HepG2 (cell line): ENCODE measurements around the gene RPS19. TPM values are rescaled to one million over a fixed set of nuclear protein-coding genes. Genes with fewer than 3 reads are reported as not detected.

Experiments
- ATAC-seq: fragments of 200-7000 bp; cut with Tn5 transposase; 3 replicates; pipeline ENCODE4 v1.9.1; 2020; ENCODE audit warnings: mild to moderate bottlenecking, moderate library complexity
- BruUV-seq: library from RNA; stranded (reverse); fragments of 400-500 nt; replicated peaks from 2 replicates; lab custom pipeline; 2021; lab: Mats Ljungman, UMichigan
- CTCF ChIA-PET: fragments of 300-600 bp; formaldehyde crosslinking; extraction: SDS; loops from one replicate; lab custom pipeline; 2021; ENCODE audit warnings: low total read pairs, inconsistent platforms, low intra/inter-chr PET ratio; lab: Yijun Ruan, JAX
- POLR2A ChIA-PET: fragments of 350-600 bp; sonication (Branson Sonifier 250); formaldehyde crosslinking; loops from one replicate; lab custom pipeline; 2020; ENCODE audit warnings: antibody characterized with exemption, inconsistent platforms; lab: Yijun Ruan, JAX
- DNase-seq: peaks from one replicate; pipeline ENCODE4 v3.0.0-alpha.2; 2015; ENCODE audit warnings: low spot score
- FAIRE-seq: peaks from 3 replicates; lab custom pipeline; 2011; peaks lifted over from hg19 to GRCh38; lab: Jason Lieb, UNC
- H2AFZ ChIP-seq: one replicate; pipeline ENCODE4 v1.6.1; 2011; ENCODE audit warnings: low read length, inconsistent platforms
- H3K27ac ChIP-seq: fragments of 300-600 bp; 3 replicates; pipeline ENCODE4 v1.8.0; 2011; ENCODE audit warnings: mixed run types, mild to moderate bottlenecking, mixed read lengths, low read length, inconsistent platforms; ENCODE audit not compliant: insufficient read depth; ENCODE audit errors: extremely low read length
- H3K27me3 ChIP-seq, 2 experiments: fragments of 200-600 bp in 1 of 2; 2 replicates in 1 of 2; 3 replicates in 1 of 2; pipeline versions ENCODE4 v1.6.0 to v1.8.0; 2011; ENCODE audit warnings: low read length in 2 of 2, mild to moderate bottlenecking in 2 of 2, moderate library complexity in 2 of 2, inconsistent platforms in 1 of 2; ENCODE audit not compliant: insufficient read depth in 2 of 2, control insufficient read depth in 1 of 2
- H3K36me3 ChIP-seq, 2 experiments: fragments of 200-600 bp in 1 of 2; replicated peaks in 1 of 2; 2 replicates in 1 of 2; 3 replicates in 1 of 2; pipeline versions ENCODE4 v1.5.1 to v1.8.0; 2011; ENCODE audit warnings: low read length in 2 of 2, inconsistent platforms in 1 of 2; ENCODE audit not compliant: insufficient read depth in 2 of 2, control insufficient read depth in 1 of 2
- H3K4me1 ChIP-seq: 2 replicates; pipeline ENCODE4 v1.5.1; 2012; ENCODE audit warnings: low read length, inconsistent platforms; ENCODE audit not compliant: insufficient read depth
- H3K4me2 ChIP-seq: 2 replicates; pipeline ENCODE4 v1.6.0; 2011; ENCODE audit warnings: low read depth, low read length, inconsistent platforms
- H3K4me3 ChIP-seq, 3 experiments: fragments of 200-600 bp in 1 of 3; sonication (generic), shearing (Covaris generic) in 1 of 3; replicated peaks in 1 of 3; 2 replicates each; pipeline ENCODE4 v1.5.1; 2011 to 2016; ENCODE audit warnings: low read length in 3 of 3, inconsistent platforms in 2 of 3, low read depth in 2 of 3, mild to moderate bottlenecking in 2 of 3, control low read depth in 1 of 3, mixed read lengths in 1 of 3; ENCODE audit not compliant: insufficient read depth in 1 of 3
- H3K79me2 ChIP-seq: one replicate; pipeline ENCODE4 v1.6.1; 2011; ENCODE audit warnings: low read length, inconsistent platforms; ENCODE audit not compliant: insufficient read depth
- H3K9ac ChIP-seq: 2 replicates; pipeline ENCODE4 v1.6.0; 2011; ENCODE audit warnings: mild to moderate bottlenecking, low read depth, low read length, inconsistent platforms; ENCODE audit not compliant: insufficient read depth
- H3K9me3 ChIP-seq: 2 replicates; pipeline ENCODE4 v1.5.1; 2012; ENCODE audit warnings: mild to moderate bottlenecking, low read length
- H4K20me1 ChIP-seq: 2 replicates; pipeline ENCODE4 v1.6.0; 2011; ENCODE audit warnings: inconsistent platforms, mild to moderate bottlenecking, low read length, moderate library complexity; ENCODE audit not compliant: insufficient read depth
- ATF7-NPFF ChIP-seq: sonication (generic); formaldehyde crosslinking; IDR thresholded peaks from 2 replicates; pipeline ENCODE4 v1.8.1; 2023; ENCODE audit warnings: mild to moderate bottlenecking, low read depth, missing genetic modification reagents, moderate library complexity
- ETV5 ChIP-seq: IDR thresholded peaks from 2 replicates; pipeline ENCODE4 v1.6.1; 2018; ENCODE audit warnings: missing biosample characterization, missing genetic modification reagents, inconsistent platforms, borderline replicate concordance
- HMG20B ChIP-seq: conservative IDR thresholded peaks from 2 replicates; pipeline ENCODE4 v1.6.1; 2016; ENCODE audit warnings: missing genetic modification reagents, missing compliant biosample characterization
- MED1 ChIP-seq: sonication (generic); formaldehyde crosslinking; IDR thresholded peaks from 2 replicates; pipeline ENCODE4 v1.4.0; 2020; ENCODE audit warnings: missing genetic modification reagents
- MTA3 ChIP-seq: sonication (generic); formaldehyde crosslinking; IDR thresholded peaks from 2 replicates; pipeline ENCODE4 v1.4.0; 2020; ENCODE audit warnings: missing genetic modification reagents
- SMARCC2 ChIP-seq: fragments of 450-650 bp; IDR thresholded peaks from 2 replicates; pipeline ENCODE4 v1.6.1; 2017; ENCODE audit warnings: antibody characterized with exemption, mild to moderate bottlenecking
- ZNF234 ChIP-seq: sonication (generic); formaldehyde crosslinking; conservative IDR thresholded peaks from 2 replicates; pipeline ENCODE4 v1.5.1; 2020; ENCODE audit warnings: mild to moderate bottlenecking, missing genetic modification reagents
- WGBS: methylation state at CpG from one replicate; pipeline ENCODE4 v1.1.6; 2017; ENCODE audit warnings: low lambda C conversion rate; 5-methylcytosine and 5-hydroxymethylcytosine counted together
- in situ Hi-C: cut with HindIII; loops from 2 replicates; pipeline ENCODE4 v1.10.0; 2017; ENCODE audit warnings: low pct_unique_long_range_greater_than_20kb; ENCODE audit not compliant: extremely low pct_ligation_motif_present
- intact Hi-C: fragments of 100-400 bp; cut with micrococcal nuclease; formaldehyde crosslinking; loops from one replicate; pipeline ENCODE4 v1.10.0; 2022; ENCODE audit not compliant: unreplicated experiment
- polyA plus RNA-seq, 8 experiments: library from polyadenylated mRNA; depleted of rRNA in 3 of 8; stranded (reverse) in 7 of 8; unstranded in 1 of 8; fragments of >200 nt; fragmentation: Illumina TruSeq in 4 of 8; extraction: Trizol in 4 of 8; gene quantifications; 2 replicates each; pipeline versions ENCODE4 v1.2.1 to v1.2.3, GENCODE V29; 2011 to 2016; ENCODE audit warnings: low read depth in 4 of 8, missing spikeins in 1 of 8, mixed read lengths in 1 of 8; ENCODE audit not compliant: insufficient read depth in 1 of 8
- total RNA-seq, 5 experiments: library from RNA; depleted of rRNA; stranded (reverse); fragments of >200 nt; fragmentation: Illumina TruSeq; extraction: Trizol; gene quantifications; 2 replicates each; pipeline ENCODE4 v1.2.3, GENCODE V29; 2016; ENCODE audit warnings: low read depth in 1 of 5
- TF ChIP-seq, protein P1 (sequence below): sonication (generic); formaldehyde crosslinking; IDR thresholded peaks from 2 replicates; pipeline ENCODE4 v1.8.0; 2022; ENCODE audit warnings: mild to moderate bottlenecking, missing genetic modification reagents, moderate library complexity
- TF ChIP-seq, protein P2 (sequence below): sonication (generic); formaldehyde crosslinking; IDR thresholded peaks from 2 replicates; pipeline ENCODE4 v1.8.0; 2022; ENCODE audit warnings: missing genetic modification reagents, mild to moderate bottlenecking, borderline replicate concordance
- TF ChIP-seq, protein P3 (sequence below): sonication (generic); formaldehyde crosslinking; IDR thresholded peaks from 2 replicates; pipeline ENCODE4 v1.4.0; 2020; ENCODE audit warnings: missing genetic modification reagents
- TF ChIP-seq, protein P4 (sequence below): sonication (generic); formaldehyde crosslinking; IDR thresholded peaks from 2 replicates; pipeline ENCODE4 v1.4.0; 2020; ENCODE audit warnings: missing genetic modification reagents

RPS19 gene
- total and polyA plus RNA-seq, 2 of the 13 experiments (the other 11 are each of a cell fraction or from before 2014, with no cell fraction given) = 1,983 to 4,758 TPM

DNA sequence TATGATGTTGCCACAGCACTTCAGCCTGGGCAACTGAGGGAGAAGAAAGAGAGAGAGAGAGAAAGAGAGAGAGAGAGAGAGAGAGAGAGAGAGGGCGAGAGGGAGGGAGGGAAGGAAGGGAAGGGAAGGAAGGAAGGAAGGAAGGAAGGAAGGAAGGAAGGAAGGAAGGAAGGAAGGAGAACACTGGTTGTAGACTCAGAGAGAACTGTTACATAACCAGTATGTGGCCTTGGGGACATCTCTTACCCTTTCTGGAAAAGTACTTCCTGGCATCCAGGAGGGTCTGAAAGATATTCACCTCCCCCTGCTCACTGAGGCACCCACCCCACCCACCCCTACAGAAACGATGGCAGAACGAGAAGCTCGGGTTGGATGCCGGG lies 20.3 kb downstream of the RPS19 start:
- Histone ChIP-seq H3K4me1 (peaks cover 41% of the 10 kb centered on the region), H2AFZ (no peak overlapping the region), H3K9me3 (no peaks in the 10 kb centered on the region), H3K4me3 (no peak overlapping the region), H3K4me2 (no peak overlapping the region), H3K79me2 (peaks cover 10% of the 10 kb centered on the region), H3K9ac (no peak overlapping the region), H3K36me3 (no peaks in the 10 kb centered on the region), H3K27ac (no peak overlapping the region), H4K20me1 (no peaks in the 10 kb centered on the region), H3K27me3 (peaks cover 1 to 6% of the 10 kb centered on the region in 2 experiments; a peak in 3 of 5 replicates)
- CTCF ChIA-PET = no interaction called here
- in situ Hi-C loops (loop anchor here (5.0 to 10.0 kb wide), 2 partner anchors 54 to 77 kb away; partner anchors contain the start of gene RABAC1), intact Hi-C loops (no loop called here)
- no peak for FAIRE-seq
- no peak for DNase-seq
- POLR2A ChIA-PET = no interaction called here
- no TSS peak for BruUV-seq
- TF ChIP-seq HMG20B (CRISPR knock-in tag) = no peak
- no peak for TF ChIP-seq MTA3 (CRISPR knock-in tag)
- TF ChIP-seq, protein P1, sequence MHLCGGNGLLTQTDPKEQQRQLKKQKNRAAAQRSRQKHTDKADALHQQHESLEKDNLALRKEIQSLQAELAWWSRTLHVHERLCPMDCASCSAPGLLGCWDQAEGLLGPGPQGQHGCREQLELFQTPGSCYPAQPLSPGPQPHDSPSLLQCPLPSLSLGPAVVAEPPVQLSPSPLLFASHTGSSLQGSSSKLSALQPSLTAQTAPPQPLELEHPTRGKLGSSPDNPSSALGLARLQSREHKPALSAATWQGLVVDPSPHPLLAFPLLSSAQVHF = no peak
- TF ChIP-seq SMARCC2 = no peak
- TF ChIP-seq, protein P2, sequence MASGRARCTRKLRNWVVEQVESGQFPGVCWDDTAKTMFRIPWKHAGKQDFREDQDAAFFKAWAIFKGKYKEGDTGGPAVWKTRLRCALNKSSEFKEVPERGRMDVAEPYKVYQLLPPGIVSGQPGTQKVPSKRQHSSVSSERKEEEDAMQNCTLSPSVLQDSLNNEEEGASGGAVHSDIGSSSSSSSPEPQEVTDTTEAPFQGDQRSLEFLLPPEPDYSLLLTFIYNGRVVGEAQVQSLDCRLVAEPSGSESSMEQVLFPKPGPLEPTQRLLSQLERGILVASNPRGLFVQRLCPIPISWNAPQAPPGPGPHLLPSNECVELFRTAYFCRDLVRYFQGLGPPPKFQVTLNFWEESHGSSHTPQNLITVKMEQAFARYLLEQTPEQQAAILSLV = no peak
- no peak for TF ChIP-seq ZNF234
- TF ChIP-seq, protein P3, sequence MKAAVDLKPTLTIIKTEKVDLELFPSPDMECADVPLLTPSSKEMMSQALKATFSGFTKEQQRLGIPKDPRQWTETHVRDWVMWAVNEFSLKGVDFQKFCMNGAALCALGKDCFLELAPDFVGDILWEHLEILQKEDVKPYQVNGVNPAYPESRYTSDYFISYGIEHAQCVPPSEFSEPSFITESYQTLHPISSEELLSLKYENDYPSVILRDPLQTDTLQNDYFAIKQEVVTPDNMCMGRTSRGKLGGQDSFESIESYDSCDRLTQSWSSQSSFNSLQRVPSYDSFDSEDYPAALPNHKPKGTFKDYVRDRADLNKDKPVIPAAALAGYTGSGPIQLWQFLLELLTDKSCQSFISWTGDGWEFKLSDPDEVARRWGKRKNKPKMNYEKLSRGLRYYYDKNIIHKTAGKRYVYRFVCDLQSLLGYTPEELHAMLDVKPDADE = no peak
- TF ChIP-seq ATF7-NPFF = no peak
- no peak for TF ChIP-seq ETV5 (CRISPR knock-in tag)
- no peak for TF ChIP-seq MED1 (CRISPR knock-in tag)
- TF ChIP-seq, protein P4, sequence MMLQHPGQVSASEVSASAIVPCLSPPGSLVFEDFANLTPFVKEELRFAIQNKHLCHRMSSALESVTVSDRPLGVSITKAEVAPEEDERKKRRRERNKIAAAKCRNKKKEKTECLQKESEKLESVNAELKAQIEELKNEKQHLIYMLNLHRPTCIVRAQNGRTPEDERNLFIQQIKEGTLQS (CRISPR knock-in tag) = no peak
- ATAC-seq = no peak
- WGBS = 65% methylated on average over 5 of the region's 5 CpGs
